CD4-positive, alpha-beta memory T cell (primary cell): ENCODE results near the gene PLCL1. TPM values are rescaled to one million over a fixed set of nuclear protein-coding genes. Genes with fewer than 3 reads are reported as not detected.
"Not testable (repeated sequence)": the region's sequence is repeated elsewhere in the genome, so short reads cannot be mapped to it uniquely, and the experiment has no call there.

Source experiments
- CTCF ChIA-PET: fragments of 350-600 bp; sonication (Branson Sonifier 250); formaldehyde crosslinking; loops from one replicate; lab custom pipeline; 2021; ENCODE audit warnings: inconsistent platforms; ENCODE audit not compliant: partially characterized antibody; lab: Charles Lee
- POLR2A ChIA-PET: fragments of 350-600 bp; sonication (Branson Sonifier 250); formaldehyde crosslinking; loops from one replicate; lab custom pipeline; 2021; ENCODE audit not compliant: partially characterized antibody; lab: Charles Lee
- DNase-seq, 5 donors: peaks; one replicate each; pipeline versions ENCODE4 v3.0.0 to v3.0.0-alpha.2; 2020 to 2022; ENCODE audit warnings: mixed read lengths in 1 of 5
- H3K27ac ChIP-seq: one replicate; pipeline ENCODE4 v1.7.0; 2013; ENCODE audit warnings: low read depth, low read length
- H3K27me3 ChIP-seq: 2 replicates; pipeline ENCODE4 v1.7.0; 2013; ENCODE audit warnings: mild to moderate bottlenecking, low read length, moderate library complexity; ENCODE audit not compliant: insufficient read depth
- H3K36me3 ChIP-seq: 2 replicates; pipeline ENCODE4 v1.7.0; 2013; ENCODE audit warnings: mild to moderate bottlenecking, low read length, moderate library complexity; ENCODE audit not compliant: insufficient read depth
- H3K4me1 ChIP-seq: 2 replicates; pipeline ENCODE4 v1.7.0; 2013; ENCODE audit warnings: mild to moderate bottlenecking, low read length, moderate library complexity; ENCODE audit not compliant: insufficient read depth
- H3K4me3 ChIP-seq, 2 donors: one replicate each; pipeline ENCODE4 v1.7.0; 2013; ENCODE audit warnings: low read length in 2 of 2, mild to moderate bottlenecking in 1 of 2
- H3K9me3 ChIP-seq, 2 donors: one replicate each; pipeline ENCODE4 v1.7.0; 2013; ENCODE audit warnings: low read length in 2 of 2, control low read depth in 1 of 2; ENCODE audit not compliant: control insufficient read depth in 1 of 2
- H3K27ac Mint-ChIP-seq, 7 donors: one replicate each; pipeline ENCODE4 v1.8.0; 2020 to 2021; ENCODE audit warnings: mixed read lengths in 7 of 7, mild to moderate bottlenecking in 6 of 7, inconsistent platforms in 3 of 7, moderate library complexity in 3 of 7
- H3K27me3 Mint-ChIP-seq, 2 donors: one replicate each; pipeline ENCODE4 v1.8.0; 2020 to 2021; ENCODE audit warnings: mixed read lengths in 2 of 2
- H3K36me3 Mint-ChIP-seq, 2 donors: one replicate each; pipeline ENCODE4 v1.8.0; 2020 to 2021; ENCODE audit warnings: mixed read lengths in 2 of 2, inconsistent platforms in 1 of 2, mild to moderate bottlenecking in 1 of 2
- H3K4me1 Mint-ChIP-seq, 4 donors: one replicate each; pipeline ENCODE4 v1.8.0; 2020 to 2021; ENCODE audit warnings: mixed read lengths in 4 of 4, mild to moderate bottlenecking in 1 of 4
- H3K4me3 Mint-ChIP-seq, 8 donors: one replicate each; pipeline ENCODE4 v1.8.0; 2020 to 2021; ENCODE audit warnings: mixed read lengths in 8 of 8, mild to moderate bottlenecking in 7 of 8, moderate library complexity in 6 of 8, inconsistent platforms in 3 of 8
- H3K9me3 Mint-ChIP-seq, 8 donors: one replicate each; pipeline ENCODE4 v1.8.0; 2020 to 2021; ENCODE audit warnings: mixed read lengths in 8 of 8, mild to moderate bottlenecking in 5 of 8, inconsistent platforms in 3 of 8, moderate library complexity in 1 of 8
- intact Hi-C: fragments of 100-400 bp; cut with micrococcal nuclease; formaldehyde crosslinking; loops from one replicate; pipeline ENCODE4 v1.15.1; 2023
- polyA plus RNA-seq, 2 donors: library from polyadenylated mRNA; unstranded; fragments of 300-500 nt; fragmentation: Illumina TruSeq; gene quantifications; one replicate each; pipeline ENCODE4 v1.2.3, GENCODE V29; 2021
- total RNA-seq, 2 experiments: library from RNA; stranded (reverse); gene quantifications; one replicate each; pipeline ENCODE4 v1.2.3, GENCODE V29; 2021

PLCL1 gene
- total and polyA plus RNA-seq, 4 experiments from 2014 or later: 5.5 to 17.6 (median 12.4) TPM

- ChIA-PET POLR2A (no interaction called here), CTCF (interaction anchor here (0.8 to 2.1 kb wide), 2 partner anchors 9 to 10 kb away, joined by 3 to 6 read pairs; no protein-coding TSS in a partner anchor)
- no peak overlapping the region for H3K4me3 Mint-ChIP-seq
- no peak for DNase-seq
- intact Hi-C loops: no loop called here
- H3K4me3 ChIP-seq: no peak overlapping the region
- no peaks in the 10 kb centered on the region for H3K27me3 Mint-ChIP-seq
- H3K27me3 ChIP-seq: no peaks in the 10 kb centered on the region
- peaks cover 3 to 17% (median 4%) of the 10 kb centered on the region in 4 donors for H3K4me1 Mint-ChIP-seq
- peaks cover 1 to 27% of the 10 kb centered on the region in 2 donors for H3K36me3 Mint-ChIP-seq
- no peak overlapping the region for H3K27ac ChIP-seq
- no peaks in the 10 kb centered on the region for H3K36me3 ChIP-seq
- H3K9me3 Mint-ChIP-seq: peaks cover 0 to 3% (median 0%) of the 10 kb centered on the region in 8 donors
- H3K4me1 ChIP-seq: no peaks in the 10 kb centered on the region
- no peak overlapping the region for H3K27ac Mint-ChIP-seq
- H3K9me3 ChIP-seq: no peaks in the 10 kb centered on the region
Observed at GRCh38 chr2:197822333-197822732, 17.9 kb downstream of the PLCL1 start.

GRCh38 chr2:197827618-197828017 is 23.2 kb downstream of the PLCL1 start:
- ChIA-PET CTCF (interaction anchor here (1.7 kb wide), 1 partner anchor 14 kb away, joined by 6 read pairs; no protein-coding TSS in a partner anchor), POLR2A (no interaction called here)
- Histone ChIP-seq H3K9me3 (no peaks in the 10 kb centered on the region), H3K27me3 (no peaks in the 10 kb centered on the region), H3K4me3 (no peak overlapping the region), H3K36me3 (no peaks in the 10 kb centered on the region), H3K27ac (no peak overlapping the region), H3K4me1 (no peaks in the 10 kb centered on the region)
- H3K27me3 Mint-ChIP-seq: no peaks in the 10 kb centered on the region
- H3K4me1 Mint-ChIP-seq: peaks cover 3 to 13% (median 5%) of the 10 kb centered on the region in 4 donors
- no peak for DNase-seq
- intact Hi-C loops: no loop called here
- H3K36me3 Mint-ChIP-seq: peaks cover 3 to 12% of the 10 kb centered on the region in 2 donors
- H3K9me3 Mint-ChIP-seq: peaks cover 0 to 7% (median 5%) of the 10 kb centered on the region in 8 donors
- no peak overlapping the region for H3K4me3 Mint-ChIP-seq
- no peak overlapping the region for H3K27ac Mint-ChIP-seq

- H3K27me3 Mint-ChIP-seq: no peaks in the 10 kb centered on the region
- H3K36me3 Mint-ChIP-seq: peaks cover 5 to 12% of the 10 kb centered on the region in 2 donors
- Histone ChIP-seq H3K27ac (no peak overlapping the region), H3K9me3 (no peaks in the 10 kb centered on the region), H3K27me3 (no peaks in the 10 kb centered on the region), H3K4me1 (no peaks in the 10 kb centered on the region), H3K4me3 (no peak overlapping the region), H3K36me3 (no peaks in the 10 kb centered on the region)
- no peak overlapping the region for H3K4me3 Mint-ChIP-seq
- DNase-seq: no peak
- CTCF ChIA-PET: interaction anchor here (0.7 kb wide), 1 partner anchor 22 kb away, joined by 3 read pairs; no protein-coding TSS in a partner anchor
- no peak overlapping the region for H3K27ac Mint-ChIP-seq
- peaks cover 1 to 13% (median 5%) of the 10 kb centered on the region in 4 donors for H3K4me1 Mint-ChIP-seq
- H3K9me3 Mint-ChIP-seq: peaks cover 0 to 9% (median 5%) of the 10 kb centered on the region in 8 donors
- intact Hi-C loops: no loop called here
- POLR2A ChIA-PET: no interaction called here
Observed at GRCh38 chr2:197828464-197829135, 24.2 kb downstream of the PLCL1 start.

GRCh38 chr2:197834771-197835170 is 30.4 kb downstream of the PLCL1 start:
- H3K27ac ChIP-seq, H3K27me3 ChIP-seq, H3K4me3 ChIP-seq, H3K9me3 ChIP-seq, H3K4me3 Mint-ChIP-seq, intact Hi-C loops, DNase-seq, H3K27me3 Mint-ChIP-seq, H3K36me3 Mint-ChIP-seq, H3K36me3 ChIP-seq, POLR2A ChIA-PET: not testable (repeated sequence)
- Mint-ChIP-seq H3K4me1 (peaks cover 22 to 38% (median 31%) of the 10 kb centered on the region in 4 donors), H3K9me3 (peaks cover 0 to 12% (median 7%) of the 10 kb centered on the region in 8 donors), H3K27ac (peak overlapping the region in 2 of 7 donors; percentile 19 to 47)
- CTCF ChIA-PET: interaction anchor here (2.1 kb wide), 1 partner anchor 21 kb away, joined by 4 read pairs; no protein-coding TSS in a partner anchor
- peaks cover 28% of the 10 kb centered on the region for H3K4me1 ChIP-seq

GRCh38 chr2:197835293-197835692 is 30.9 kb downstream of the PLCL1 start:
- peak overlapping the region in 1 of 7 donors; percentile 40 for H3K27ac Mint-ChIP-seq
- H3K4me1 Mint-ChIP-seq: peaks cover 22 to 41% (median 34%) of the 10 kb centered on the region in 4 donors
- no peak overlapping the region for H3K4me3 Mint-ChIP-seq
- Histone ChIP-seq H3K4me1 (peaks cover 33% of the 10 kb centered on the region), H3K4me3 (no peak overlapping the region), H3K9me3 (no peaks in the 10 kb centered on the region), H3K36me3 (no peaks in the 10 kb centered on the region), H3K27me3 (no peaks in the 10 kb centered on the region), H3K27ac (no peak overlapping the region)
- peaks cover 0 to 12% (median 6%) of the 10 kb centered on the region in 8 donors for H3K9me3 Mint-ChIP-seq
- peaks cover 4 to 5% of the 10 kb centered on the region in 2 donors for H3K36me3 Mint-ChIP-seq
- POLR2A ChIA-PET: no interaction called here
- CTCF ChIA-PET: no interaction called here
- H3K27me3 Mint-ChIP-seq: no peaks in the 10 kb centered on the region
- no peak for DNase-seq
- intact Hi-C loops: no loop called here

GRCh38 chr2:197838036-197838435 is 33.6 kb downstream of the PLCL1 start:
- POLR2A ChIA-PET: interaction anchor here (0.7 to 2.2 kb wide), 6 partner anchors 10 to 116 kb away, joined by 3 to 7 read pairs (median 3); partner anchors contain the start of gene PLCL1
- peak overlapping the region; percentile 50 for H3K27ac ChIP-seq

GRCh38 chr2:197838579-197838978 is 34.2 kb downstream of the PLCL1 start:
- intact Hi-C loops: loop anchor here (1.0 to 2.0 kb wide), 2 partner anchors 31 to 34 kb away; partner anchors contain the start of gene PLCL1
- Histone ChIP-seq H3K36me3 (no peaks in the 10 kb centered on the region), H3K9me3 (no peaks in the 10 kb centered on the region), H3K4me1 (peaks cover 45% of the 10 kb centered on the region), H3K27me3 (no peaks in the 10 kb centered on the region), H3K4me3 (no peak overlapping the region), H3K27ac (peak overlapping the region; percentile 50)
- DNase-seq: no peak
- Mint-ChIP-seq H3K4me3 (peak overlapping the region; percentile 70 to 92 (median 78)), H3K27ac (peak overlapping the region; percentile 87 to 94 (median 92)), H3K36me3 (no peaks in the 10 kb centered on the region), H3K27me3 (no peaks in the 10 kb centered on the region), H3K4me1 (peaks cover 32 to 56% (median 49%) of the 10 kb centered on the region in 4 donors), H3K9me3 (peaks cover 0 to 12% (median 0%) of the 10 kb centered on the region in 8 donors)
- ChIA-PET POLR2A (interaction anchor here (0.7 to 2.2 kb wide), 6 partner anchors 9 to 116 kb away, joined by 3 to 7 read pairs (median 3); partner anchors contain the start of gene PLCL1), CTCF (interaction anchor here (1.0 to 2.4 kb wide), 10 partner anchors 9 to 290 kb away, joined by 3 to 20 read pairs (median 4); no protein-coding TSS in a partner anchor)

More at GRCh38 chr2:197838036-197838435, 33.6 kb downstream of the PLCL1 start:
- H3K4me1 Mint-ChIP-seq: peaks cover 32 to 56% (median 48%) of the 10 kb centered on the region in 4 donors
- H3K36me3 Mint-ChIP-seq: no peaks in the 10 kb centered on the region
- H3K9me3 ChIP-seq: no peaks in the 10 kb centered on the region
- DNase-seq: peak; percentile 36 to 54 (median 39)
- intact Hi-C loops: loop anchor here (1.0 to 2.0 kb wide), 2 partner anchors 31 to 33 kb away; partner anchors contain the start of gene PLCL1
- CTCF ChIA-PET: interaction anchor here (1.0 to 2.4 kb wide), 12 partner anchors 10 to 290 kb away, joined by 3 to 20 read pairs (median 4); no protein-coding TSS in a partner anchor
- H3K27me3 ChIP-seq: no peaks in the 10 kb centered on the region
- H3K36me3 ChIP-seq: no peaks in the 10 kb centered on the region
- no peaks in the 10 kb centered on the region for H3K27me3 Mint-ChIP-seq
- peak overlapping the region; percentile 87 to 94 (median 92) for H3K27ac Mint-ChIP-seq
- H3K4me3 ChIP-seq: no peak overlapping the region
- peak overlapping the region; percentile 70 to 92 (median 78) for H3K4me3 Mint-ChIP-seq
- peaks cover 0 to 12% (median 0%) of the 10 kb centered on the region in 8 donors for H3K9me3 Mint-ChIP-seq
- H3K4me1 ChIP-seq: peaks cover 45% of the 10 kb centered on the region
